NB4 (cell line): ENCODE data around the gene NRP1.

Experiments used
- DNase-seq: peaks from one replicate; pipeline ENCODE4 v3.0.0; 2010; ENCODE audit warnings: low read depth
- H3K4me3 ChIP-seq: one replicate; pipeline ENCODE4 v1.5.1; 2011; ENCODE audit warnings: mild to moderate bottlenecking, low read depth, low read length, moderate library complexity
- MYC ChIP-seq: IDR thresholded peaks from 2 replicates; pipeline ENCODE4 v1.6.1; 2011; ENCODE audit warnings: low read depth, low read length
- POLR2A ChIP-seq: IDR thresholded peaks from 2 replicates; pipeline ENCODE4 v1.6.1; 2011; ENCODE audit warnings: mild to moderate bottlenecking; ENCODE audit not compliant: insufficient read length; ENCODE audit errors: extremely low read depth
- TF ChIP-seq, protein P1 (sequence below): IDR thresholded peaks from 2 replicates; pipeline ENCODE4 v1.6.1; 2011; ENCODE audit warnings: low read depth, low read length
- TF ChIP-seq, protein P2 (sequence below): IDR thresholded peaks from one replicate; pipeline ENCODE4 v1.5.1; 2012; ENCODE audit warnings: low read depth, low read length

Gene NRP1

DNA sequence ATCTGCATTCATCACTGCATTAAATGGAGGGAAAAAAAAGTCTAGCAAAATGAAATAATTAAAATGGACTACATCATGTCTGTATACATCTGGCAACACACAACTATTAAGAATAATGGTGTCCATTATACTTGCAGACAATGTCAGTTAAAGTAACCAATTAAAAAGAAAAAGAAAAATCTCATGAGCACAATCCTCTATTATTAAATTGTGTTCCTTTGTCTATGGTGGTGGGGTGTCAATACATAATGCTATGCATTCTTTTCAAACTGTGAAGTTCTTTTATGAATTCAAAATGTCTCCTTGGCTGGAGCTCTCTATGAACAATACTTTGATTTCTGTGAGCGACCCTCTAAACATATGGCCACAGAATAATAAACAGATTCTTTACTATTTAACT lies 63.5 kb downstream of the NRP1 start:
- H3K4me3 ChIP-seq, result no peak overlapping the region
- no peak for DNase-seq
- TF ChIP-seq, protein P1, sequence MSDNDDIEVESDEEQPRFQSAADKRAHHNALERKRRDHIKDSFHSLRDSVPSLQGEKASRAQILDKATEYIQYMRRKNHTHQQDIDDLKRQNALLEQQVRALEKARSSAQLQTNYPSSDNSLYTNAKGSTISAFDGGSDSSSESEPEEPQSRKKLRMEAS, result no peak
- TF ChIP-seq POLR2A (no peak), MYC (no peak)
- TF ChIP-seq, protein P2, sequence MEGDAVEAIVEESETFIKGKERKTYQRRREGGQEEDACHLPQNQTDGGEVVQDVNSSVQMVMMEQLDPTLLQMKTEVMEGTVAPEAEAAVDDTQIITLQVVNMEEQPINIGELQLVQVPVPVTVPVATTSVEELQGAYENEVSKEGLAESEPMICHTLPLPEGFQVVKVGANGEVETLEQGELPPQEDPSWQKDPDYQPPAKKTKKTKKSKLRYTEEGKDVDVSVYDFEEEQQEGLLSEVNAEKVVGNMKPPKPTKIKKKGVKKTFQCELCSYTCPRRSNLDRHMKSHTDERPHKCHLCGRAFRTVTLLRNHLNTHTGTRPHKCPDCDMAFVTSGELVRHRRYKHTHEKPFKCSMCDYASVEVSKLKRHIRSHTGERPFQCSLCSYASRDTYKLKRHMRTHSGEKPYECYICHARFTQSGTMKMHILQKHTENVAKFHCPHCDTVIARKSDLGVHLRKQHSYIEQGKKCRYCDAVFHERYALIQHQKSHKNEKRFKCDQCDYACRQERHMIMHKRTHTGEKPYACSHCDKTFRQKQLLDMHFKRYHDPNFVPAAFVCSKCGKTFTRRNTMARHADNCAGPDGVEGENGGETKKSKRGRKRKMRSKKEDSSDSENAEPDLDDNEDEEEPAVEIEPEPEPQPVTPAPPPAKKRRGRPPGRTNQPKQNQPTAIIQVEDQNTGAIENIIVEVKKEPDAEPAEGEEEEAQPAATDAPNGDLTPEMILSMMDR, result no peak

DNA sequence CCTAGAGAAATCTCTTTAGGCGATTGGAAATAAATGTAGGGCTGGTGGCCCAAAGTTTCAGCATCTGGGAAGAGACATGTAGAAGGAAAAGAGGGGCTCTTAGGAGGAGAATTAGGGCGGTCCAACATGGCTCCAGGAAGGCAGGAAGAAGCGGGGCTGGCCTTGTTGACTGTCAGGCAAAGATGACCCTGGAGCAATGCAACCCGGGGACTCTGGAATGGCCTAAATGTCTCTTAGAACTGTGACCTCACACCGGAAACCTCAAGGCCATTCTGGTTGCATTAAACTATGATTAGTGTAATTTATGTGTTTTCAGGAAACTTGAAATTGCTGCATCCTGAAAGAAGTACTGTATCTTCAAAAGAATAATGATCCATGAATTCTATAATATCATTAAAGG lies 66.8 kb downstream of the NRP1 start:
- no peak overlapping the region for H3K4me3 ChIP-seq
- no peak for DNase-seq
- TF ChIP-seq POLR2A (no peak), MYC (no peak)
- TF ChIP-seq, protein P1, result no peak
- TF ChIP-seq, protein P2, result no peak

DNA sequence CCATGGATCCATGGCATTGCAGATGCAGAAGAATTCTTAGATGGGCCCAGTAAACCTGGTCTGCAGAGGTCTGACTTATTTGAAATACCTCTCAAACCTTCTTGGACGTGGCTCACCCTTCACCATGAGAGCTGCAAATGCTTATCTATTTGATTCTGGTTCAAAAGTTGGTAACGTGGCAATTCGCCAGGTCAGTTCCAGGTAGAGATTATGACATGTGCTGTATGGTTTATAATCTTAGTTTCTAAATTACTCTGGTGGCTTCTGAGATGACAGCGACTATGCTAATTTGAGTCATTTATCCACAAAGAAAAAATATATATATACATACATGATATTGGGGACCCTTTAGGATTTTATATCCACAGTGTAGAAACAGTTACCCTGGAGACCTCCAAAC lies 68.8 kb downstream of the NRP1 start:
- DNase-seq, result no peak
- H3K4me3 ChIP-seq, result no peak overlapping the region
- TF ChIP-seq POLR2A, result no peak
- no peak for TF ChIP-seq MYC
- TF ChIP-seq, protein P2, result no peak
- TF ChIP-seq, protein P1, result no peak

DNA sequence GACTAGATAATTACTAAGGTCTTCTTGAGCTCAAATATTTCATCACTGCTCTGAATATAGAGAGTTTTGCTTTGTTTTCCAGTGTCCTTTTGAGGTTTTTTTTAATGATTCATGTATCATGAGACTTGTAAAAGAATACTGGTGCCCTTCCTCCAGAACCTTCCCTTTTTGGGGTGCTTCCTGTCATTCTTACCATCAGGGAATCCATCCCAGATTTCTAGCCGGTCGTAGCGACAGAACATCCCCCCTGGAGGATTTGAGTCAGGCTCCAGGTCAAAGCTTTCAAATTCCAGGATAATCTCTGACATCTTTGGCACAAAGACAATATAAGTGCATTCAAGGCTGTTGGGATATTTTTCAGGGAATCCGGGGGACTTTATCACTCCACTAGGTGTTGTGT lies 71.0 kb downstream of the NRP1 start:
- no peak for TF ChIP-seq POLR2A
- no peak for TF ChIP-seq MYC
- TF ChIP-seq, protein P2, result no peak
- TF ChIP-seq, protein P1, result no peak
- DNase-seq, result no peak
- no peak overlapping the region for H3K4me3 ChIP-seq

DNA sequence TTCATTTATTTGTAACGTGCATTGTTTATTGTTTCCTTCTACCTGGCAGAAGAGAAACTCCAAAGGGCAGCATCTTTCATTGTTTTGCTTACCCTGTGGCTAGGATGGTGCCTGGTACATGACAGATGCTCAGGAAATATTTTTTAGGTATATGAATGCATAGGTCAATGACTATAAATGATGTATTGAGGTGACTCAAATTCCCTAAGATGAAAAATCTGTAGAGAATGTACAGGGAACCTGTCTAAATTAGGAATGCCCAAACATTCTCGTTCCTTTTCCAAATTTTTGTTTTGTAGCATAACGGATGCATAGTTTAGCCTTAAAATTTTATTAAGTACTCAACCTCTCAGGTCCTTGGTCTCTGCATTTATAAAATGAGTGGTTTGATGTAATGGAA lies 71.6 kb downstream of the NRP1 start:
- TF ChIP-seq, protein P1, result no peak
- TF ChIP-seq, protein P2, result no peak
- no peak for TF ChIP-seq POLR2A
- TF ChIP-seq MYC, result no peak
- no peak for DNase-seq
- no peak overlapping the region for H3K4me3 ChIP-seq

DNA sequence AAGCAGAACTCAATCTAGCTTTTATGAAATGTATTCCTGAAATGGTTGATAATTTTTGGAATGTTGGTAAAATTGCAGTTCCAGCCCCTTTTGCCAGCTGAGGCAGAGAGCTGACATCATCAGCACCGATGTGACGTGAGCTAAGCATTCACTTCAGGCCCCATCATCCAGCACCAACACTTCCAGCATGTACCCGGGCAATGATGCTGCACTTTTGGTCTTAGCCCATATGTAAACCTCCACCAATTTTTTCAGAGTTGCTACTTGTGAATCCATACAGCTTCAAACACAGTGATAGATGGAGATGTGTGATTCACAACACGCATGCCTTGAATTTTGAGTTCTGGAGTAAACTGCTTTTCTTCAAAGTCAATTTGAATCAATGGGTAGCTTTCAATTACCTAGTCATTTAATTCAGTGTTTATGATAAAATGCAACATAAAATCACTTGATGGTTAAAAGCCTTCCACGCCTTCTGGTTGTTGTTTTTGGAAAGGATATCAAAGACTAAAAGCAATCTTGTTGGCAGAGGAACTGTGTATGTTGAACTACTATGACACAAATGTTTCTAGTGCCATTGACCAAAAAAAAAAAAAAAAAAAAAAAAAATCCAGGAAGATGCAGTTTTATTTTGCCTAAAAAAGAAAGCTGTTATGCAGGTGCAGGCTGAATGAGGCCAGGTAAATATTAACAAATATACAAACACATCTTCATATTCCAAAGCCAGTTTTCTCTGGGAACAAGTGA lies 73.9 kb downstream of the NRP1 start:
- no peak for TF ChIP-seq MYC
- TF ChIP-seq POLR2A, result no peak
- TF ChIP-seq, protein P1, result no peak
- TF ChIP-seq, protein P2, result no peak
- no peak for DNase-seq
- H3K4me3 ChIP-seq, result no peak overlapping the region
